Activated naive CD8-positive, alpha-beta T cell treated with anti-CD3 and anti-CD28 coated beads for 36 hours (primary cell): ENCODE data around the gene SLC25A51. TPM values are rescaled to one million over a fixed set of nuclear protein-coding genes. Genes with fewer than 3 reads are reported as not detected.

ENCODE experiments used
- DNase-seq: peaks from one replicate; pipeline ENCODE4 v3.0.0; 2021
- H3K27ac Mint-ChIP-seq: one replicate; pipeline ENCODE4 v1.8.0; 2022; ENCODE audit warnings: mild to moderate bottlenecking, moderate library complexity, mixed read lengths
- H3K27me3 Mint-ChIP-seq: one replicate; pipeline ENCODE4 v1.8.0; 2022; ENCODE audit warnings: mild to moderate bottlenecking, mixed read lengths
- H3K36me3 Mint-ChIP-seq: one replicate; pipeline ENCODE4 v1.8.0; 2021; ENCODE audit warnings: mild to moderate bottlenecking, mixed read lengths
- H3K4me1 Mint-ChIP-seq: one replicate; pipeline ENCODE4 v1.8.0; 2021; ENCODE audit warnings: mixed read lengths
- H3K4me3 Mint-ChIP-seq: one replicate; pipeline ENCODE4 v1.8.0; 2022; ENCODE audit warnings: mild to moderate bottlenecking, moderate library complexity, mixed read lengths
- H3K9me3 Mint-ChIP-seq: one replicate; pipeline ENCODE4 v1.8.0; 2022; ENCODE audit warnings: mixed read lengths
- total RNA-seq, 2 experiments: library from RNA; stranded (reverse); gene quantifications; one replicate each; pipeline ENCODE4 v1.2.3, GENCODE V29; 2021

The SLC25A51 gene
- total RNA-seq, 2 experiments from 2014 or later = 32.2 to 32.7 TPM

- Mint-ChIP-seq H3K27ac (no peak overlapping the region), H3K27me3 (no peaks in the 10 kb centered on the region), H3K4me3 (no peak overlapping the region), H3K4me1 (no peaks in the 10 kb centered on the region), H3K9me3 (no peaks in the 10 kb centered on the region), H3K36me3 (no peaks in the 10 kb centered on the region)
- DNase-seq = no peak
These were observed 38.9 kb upstream of the SLC25A51 start for GRCh38 chr9:37942621-37943344.

GRCh38 chr9:37941253-37941652 lies 37.3 kb upstream of the SLC25A51 start:
- DNase-seq = no peak
- Mint-ChIP-seq H3K4me1 (no peaks in the 10 kb centered on the region), H3K4me3 (no peak overlapping the region), H3K36me3 (no peaks in the 10 kb centered on the region), H3K27me3 (no peaks in the 10 kb centered on the region), H3K27ac (no peak overlapping the region), H3K9me3 (no peaks in the 10 kb centered on the region)

- Mint-ChIP-seq H3K27me3 (no peaks in the 10 kb centered on the region), H3K9me3 (no peaks in the 10 kb centered on the region), H3K27ac (no peak overlapping the region), H3K4me1 (no peaks in the 10 kb centered on the region), H3K36me3 (no peaks in the 10 kb centered on the region), H3K4me3 (no peak overlapping the region)
- DNase-seq = no peak
These were observed 35.7 kb upstream of the SLC25A51 start for GRCh38 chr9:37939575-37940095.

- no peak overlapping the region for H3K27ac Mint-ChIP-seq
- no peak for DNase-seq
- H3K36me3 Mint-ChIP-seq = no peaks in the 10 kb centered on the region
- H3K4me1 Mint-ChIP-seq = no peaks in the 10 kb centered on the region
- H3K4me3 Mint-ChIP-seq = no peak overlapping the region
- H3K9me3 Mint-ChIP-seq = no peaks in the 10 kb centered on the region
- H3K27me3 Mint-ChIP-seq = no peaks in the 10 kb centered on the region
These were observed 34.4 kb upstream of the SLC25A51 start for GRCh38 chr9:37938121-37938891.

- Mint-ChIP-seq H3K36me3 (no peaks in the 10 kb centered on the region), H3K9me3 (no peaks in the 10 kb centered on the region), H3K4me3 (no peak overlapping the region), H3K27me3 (no peaks in the 10 kb centered on the region), H3K27ac (no peak overlapping the region), H3K4me1 (no peaks in the 10 kb centered on the region)
- no peak for DNase-seq
These were observed 33.4 kb upstream of the SLC25A51 start for GRCh38 chr9:37937366-37937765.

- H3K4me1 Mint-ChIP-seq = no peaks in the 10 kb centered on the region
- H3K27ac Mint-ChIP-seq = no peak overlapping the region
- H3K36me3 Mint-ChIP-seq = no peaks in the 10 kb centered on the region
- H3K27me3 Mint-ChIP-seq = no peaks in the 10 kb centered on the region
- no peaks in the 10 kb centered on the region for H3K9me3 Mint-ChIP-seq
- no peak overlapping the region for H3K4me3 Mint-ChIP-seq
- DNase-seq = no peak
These were observed 33.0 kb upstream of the SLC25A51 start for GRCh38 chr9:37936965-37937364.

GRCh38 chr9:37936376-37936775 lies 32.4 kb upstream of the SLC25A51 start:
- Mint-ChIP-seq H3K36me3 (no peaks in the 10 kb centered on the region), H3K27me3 (no peaks in the 10 kb centered on the region), H3K27ac (no peak overlapping the region), H3K9me3 (no peaks in the 10 kb centered on the region), H3K4me1 (no peaks in the 10 kb centered on the region), H3K4me3 (no peak overlapping the region)
- DNase-seq = no peak

GRCh38 chr9:37935096-37935495 lies 31.2 kb upstream of the SLC25A51 start:
- Mint-ChIP-seq H3K4me3 (no peak overlapping the region), H3K27ac (no peak overlapping the region), H3K36me3 (no peaks in the 10 kb centered on the region), H3K4me1 (no peaks in the 10 kb centered on the region), H3K27me3 (no peaks in the 10 kb centered on the region), H3K9me3 (no peaks in the 10 kb centered on the region)
- DNase-seq = no peak

- no peak overlapping the region for H3K27ac Mint-ChIP-seq
- no peaks in the 10 kb centered on the region for H3K27me3 Mint-ChIP-seq
- H3K4me1 Mint-ChIP-seq = no peaks in the 10 kb centered on the region
- no peaks in the 10 kb centered on the region for H3K9me3 Mint-ChIP-seq
- H3K36me3 Mint-ChIP-seq = no peaks in the 10 kb centered on the region
- no peak for DNase-seq
- H3K4me3 Mint-ChIP-seq = no peak overlapping the region
These were observed 27.7 kb upstream of the SLC25A51 start for GRCh38 chr9:37931592-37931991.

- no peak for DNase-seq
- H3K27ac Mint-ChIP-seq = no peak overlapping the region
- H3K4me1 Mint-ChIP-seq = no peaks in the 10 kb centered on the region
- H3K9me3 Mint-ChIP-seq = no peaks in the 10 kb centered on the region
- H3K27me3 Mint-ChIP-seq = no peaks in the 10 kb centered on the region
- no peaks in the 10 kb centered on the region for H3K36me3 Mint-ChIP-seq
- H3K4me3 Mint-ChIP-seq = no peak overlapping the region
These were observed 25.5 kb upstream of the SLC25A51 start for GRCh38 chr9:37929441-37929895.

- Mint-ChIP-seq H3K36me3 (no peaks in the 10 kb centered on the region), H3K9me3 (no peaks in the 10 kb centered on the region)
- DNase-seq = no peak
These were observed 24.9 kb upstream of the SLC25A51 start for GRCh38 chr9:37928552-37929430.

GRCh38 chr9:37927601-37928551 lies 23.9 kb upstream of the SLC25A51 start:
- Mint-ChIP-seq H3K4me1 (no peaks in the 10 kb centered on the region), H3K27ac (no peak overlapping the region), H3K27me3 (no peaks in the 10 kb centered on the region), H3K9me3 (no peaks in the 10 kb centered on the region), H3K36me3 (no peaks in the 10 kb centered on the region), H3K4me3 (no peak overlapping the region)
- no peak for DNase-seq

More at GRCh38 chr9:37928552-37929430, 24.9 kb upstream of the SLC25A51 start:
- Mint-ChIP-seq H3K4me3 (no peak overlapping the region), H3K4me1 (no peaks in the 10 kb centered on the region), H3K27ac (no peak overlapping the region), H3K27me3 (no peaks in the 10 kb centered on the region)

- Mint-ChIP-seq H3K4me3 (no peak overlapping the region), H3K36me3 (no peaks in the 10 kb centered on the region), H3K27me3 (no peaks in the 10 kb centered on the region), H3K4me1 (no peaks in the 10 kb centered on the region), H3K9me3 (no peaks in the 10 kb centered on the region), H3K27ac (no peak overlapping the region)
- DNase-seq = no peak
These were observed 23.2 kb upstream of the SLC25A51 start for GRCh38 chr9:37927132-37927531.

- no peaks in the 10 kb centered on the region for H3K27me3 Mint-ChIP-seq
- H3K36me3 Mint-ChIP-seq = no peaks in the 10 kb centered on the region
- H3K4me3 Mint-ChIP-seq = no peak overlapping the region
- H3K4me1 Mint-ChIP-seq = no peaks in the 10 kb centered on the region
- no peak for DNase-seq
- no peaks in the 10 kb centered on the region for H3K9me3 Mint-ChIP-seq
- no peak overlapping the region for H3K27ac Mint-ChIP-seq
These were observed 22.8 kb upstream of the SLC25A51 start for GRCh38 chr9:37926737-37927118.
